Measurements from ENCODE around the gene NBDY.

DNA sequence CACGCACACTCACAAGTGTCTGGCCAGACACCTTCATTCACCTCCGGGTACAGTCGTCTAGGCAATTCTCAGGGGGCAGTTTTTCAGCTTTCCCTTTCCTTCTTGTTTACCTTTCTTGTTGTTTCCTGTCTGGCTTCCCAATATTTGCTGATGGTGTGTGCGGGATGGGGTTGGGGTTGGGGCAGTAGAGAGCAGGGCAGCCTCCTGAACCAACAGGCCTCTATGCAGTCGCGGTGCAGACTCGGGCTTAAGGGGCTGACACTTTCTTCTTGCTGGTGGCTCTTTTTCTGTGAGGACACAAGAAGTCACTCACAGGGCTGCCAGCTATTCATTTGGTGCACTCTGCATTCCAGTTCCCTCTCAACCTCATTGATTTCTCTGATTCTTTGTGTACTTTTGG lies 56.4 kb downstream of the NBDY start:
- TF ChIP-seq ZNF8 (CRISPR knock-in tag; IDR thresholded peaks at IDR 0.05) (no peak), POU6F1 (CRISPR knock-in tag; IDR thresholded peaks at IDR 0.05; ENCODE audit: borderline replicate concordance, low read depth) (no peak), OSR1 (CRISPR knock-in tag; IDR thresholded peaks at IDR 0.05) (no peak), ZNF565 (CRISPR knock-in tag; conservative IDR thresholded peaks at IDR 0.05; ENCODE audit: low read depth) (no peak), PPARA (CRISPR knock-in tag; IDR thresholded peaks at IDR 0.05; ENCODE audit: borderline replicate concordance) (no peak), ZFP30 (CRISPR knock-in tag; IDR thresholded peaks at IDR 0.05) (no peak), ZFP3 (CRISPR knock-in tag; IDR thresholded peaks at IDR 0.05) (no peak), RARB (CRISPR knock-in tag; IDR thresholded peaks at IDR 0.05) (no peak), GLIS3 (CRISPR knock-in tag; IDR thresholded peaks at IDR 0.05) (no peak), TSHZ2 (CRISPR knock-in tag; IDR thresholded peaks at IDR 0.05) (no peak), ISL1 (CRISPR knock-in tag; IDR thresholded peaks at IDR 0.05) (no peak), TCF4 (CRISPR knock-in tag; IDR thresholded peaks at IDR 0.05; ENCODE audit: borderline replicate concordance) (no peak)
- TF ChIP-seq, protein P1, sequence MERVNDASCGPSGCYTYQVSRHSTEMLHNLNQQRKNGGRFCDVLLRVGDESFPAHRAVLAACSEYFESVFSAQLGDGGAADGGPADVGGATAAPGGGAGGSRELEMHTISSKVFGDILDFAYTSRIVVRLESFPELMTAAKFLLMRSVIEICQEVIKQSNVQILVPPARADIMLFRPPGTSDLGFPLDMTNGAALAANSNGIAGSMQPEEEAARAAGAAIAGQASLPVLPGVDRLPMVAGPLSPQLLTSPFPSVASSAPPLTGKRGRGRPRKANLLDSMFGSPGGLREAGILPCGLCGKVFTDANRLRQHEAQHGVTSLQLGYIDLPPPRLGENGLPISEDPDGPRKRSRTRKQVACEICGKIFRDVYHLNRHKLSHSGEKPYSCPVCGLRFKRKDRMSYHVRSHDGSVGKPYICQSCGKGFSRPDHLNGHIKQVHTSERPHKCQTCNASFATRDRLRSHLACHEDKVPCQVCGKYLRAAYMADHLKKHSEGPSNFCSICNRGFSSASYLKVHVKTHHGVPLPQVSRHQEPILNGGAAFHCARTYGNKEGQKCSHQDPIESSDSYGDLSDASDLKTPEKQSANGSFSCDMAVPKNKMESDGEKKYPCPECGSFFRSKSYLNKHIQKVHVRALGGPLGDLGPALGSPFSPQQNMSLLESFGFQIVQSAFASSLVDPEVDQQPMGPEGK (CRISPR knock-in tag; IDR thresholded peaks at IDR 0.05; ENCODE audit: borderline replicate concordance) = no peak
